Calu3 (cell line): ENCODE data around the gene TMEM128. TPM values are rescaled to one million over a fixed set of nuclear protein-coding genes. Genes with fewer than 3 reads are reported as not detected.

Experiments used
- total RNA-seq: library from RNA; stranded (reverse); gene quantifications from 2 replicates; pipeline ENCODE4 v1.2.3, GENCODE V29; 2022

Gene TMEM128
- total RNA-seq, 1 experiment from 2014 or later: 15.1 TPM

Other genes with a start within 250 kb of the TMEM128 start
- gene OTOP1, start 21.3 kb downstream of the TMEM128 start, total RNA-seq: not detected in 2 replicates
- 19.1 and 19.8 TPM in 2 replicates for gene LYAR, start 41.9 kb upstream of the TMEM128 start, total RNA-seq
- gene ZBTB49, start 42.0 kb upstream of the TMEM128 start, total RNA-seq: 3.3 and 5.9 TPM in 2 replicates
- gene NSG1, start 138.9 kb upstream of the TMEM128 start, total RNA-seq: not detected in 2 replicates